Right lobe of liver (tissue), 4 donors: ENCODE results near the gene YES1.
"Not testable (repeated sequence)": the region's sequence is repeated elsewhere in the genome, so short reads cannot be mapped to it uniquely, and the experiment has no call there.

Experiments
- CTCF ChIP-seq, 4 donors: fragments of 200-600 bp in 3 of 4; fragments of 450-650 bp in 1 of 4; IDR thresholded peaks; one replicate each; pipeline versions ENCODE4 v1.5.1 to v1.8.0; 2016 to 2022; ENCODE audit warnings: antibody characterized with exemption in 4 of 4, mild to moderate bottlenecking in 2 of 4
- POLR2A ChIP-seq: fragments of 450-650 bp; IDR thresholded peaks from one replicate; pipeline ENCODE4 v1.6.1; 2017; ENCODE audit warnings: antibody characterized with exemption, mild to moderate bottlenecking
- donor health status: DM: no; HTN: no; CAD: no.
- donor health status: DM: no; HTN: no; CAD: no.
- donor health status: DM: no; HTN: yes; CAD: no.

- TF ChIP-seq CTCF (IDR thresholded peaks at IDR 0.05): peak in 2 of 4 donors; percentile 13 to 17
- not testable (repeated sequence) for TF ChIP-seq POLR2A
Observed at GRCh38 chr18:730120-730519, 81.9 kb downstream of the YES1 start.
